SK-N-DZ (cell line): ENCODE measurements around the gene MAN2A2.
"Not testable (repeated sequence)": the region's sequence is repeated elsewhere in the genome, so short reads cannot be mapped to it uniquely, and the experiment has no call there.

Experiments used
- DNase-seq: peaks from one replicate; pipeline ENCODE4 v3.0.0-alpha.2; 2015; ENCODE audit warnings: low spot score

The MAN2A2 gene

DNA sequence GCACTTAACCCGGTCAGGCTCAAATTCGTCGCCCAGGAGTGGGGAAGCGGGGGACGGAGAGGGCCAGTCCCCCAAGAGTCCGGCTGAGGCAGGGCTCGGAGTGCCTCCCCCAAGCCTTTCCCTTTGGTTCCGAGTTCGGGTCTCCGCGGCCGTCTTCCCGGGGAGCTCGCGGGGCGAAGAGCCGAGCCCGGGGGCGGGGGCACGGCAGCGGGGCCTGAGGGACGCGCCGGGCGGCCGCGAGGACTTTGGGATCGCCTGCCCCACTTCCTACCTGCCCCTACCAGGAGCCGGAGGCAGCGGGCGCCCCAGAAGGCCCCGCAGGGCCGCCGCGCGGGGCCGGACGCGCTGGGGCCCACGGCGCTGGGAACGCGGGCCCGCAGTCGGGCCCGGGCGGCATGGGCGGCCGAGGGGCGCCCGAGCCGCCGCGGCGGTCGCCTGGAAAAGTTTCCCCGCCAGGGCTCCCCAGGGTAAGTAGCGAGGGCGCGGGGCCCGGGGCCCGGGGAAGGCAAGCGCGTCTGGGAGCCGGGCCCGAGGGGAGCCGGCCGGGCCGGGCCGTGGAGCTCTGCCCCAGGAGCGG lies 31.9 kb upstream of the MAN2A2 start:
- no peak for DNase-seq

- no peak for DNase-seq
Measured at GRCh38 chr15:90871716-90872485, 31.2 kb upstream of the MAN2A2 start.

DNA sequence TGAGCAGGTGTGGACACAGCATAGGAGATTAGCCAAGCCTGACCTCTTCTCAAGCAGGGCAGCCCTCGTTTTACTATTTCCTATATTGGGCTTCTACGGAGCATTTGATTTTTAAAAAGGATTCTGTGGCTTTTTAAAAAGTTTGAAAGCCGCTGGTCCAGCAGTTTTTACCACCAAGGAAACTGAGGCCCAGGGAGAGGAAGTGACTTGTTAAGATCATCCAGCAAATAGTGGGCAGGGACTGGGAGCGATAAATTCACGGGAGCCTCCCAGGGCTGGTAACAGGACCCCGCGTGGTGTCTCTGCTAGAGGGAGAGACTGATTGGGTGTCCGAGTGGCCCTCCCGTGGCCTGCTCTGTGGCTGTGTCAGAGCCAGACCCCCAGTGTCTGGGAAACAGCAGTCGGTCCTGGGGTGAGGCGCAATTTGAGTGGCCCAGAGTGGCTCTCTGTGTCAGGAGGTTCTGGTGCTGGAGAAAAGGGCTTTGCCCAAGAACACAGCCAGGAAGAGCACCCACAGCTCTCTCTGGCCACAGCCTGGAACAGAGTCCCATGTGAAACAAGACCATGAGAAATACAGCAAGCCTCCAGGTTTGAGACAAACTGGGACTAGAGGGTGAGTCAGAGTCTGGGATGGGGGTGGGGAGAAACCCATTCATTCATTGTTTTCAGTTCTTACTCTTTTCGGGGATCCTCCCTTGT lies 30.5 kb upstream of the MAN2A2 start:
- no peak for DNase-seq

- no peak for DNase-seq
Measured at GRCh38 chr15:90873488-90873997, 29.6 kb upstream of the MAN2A2 start.

DNA sequence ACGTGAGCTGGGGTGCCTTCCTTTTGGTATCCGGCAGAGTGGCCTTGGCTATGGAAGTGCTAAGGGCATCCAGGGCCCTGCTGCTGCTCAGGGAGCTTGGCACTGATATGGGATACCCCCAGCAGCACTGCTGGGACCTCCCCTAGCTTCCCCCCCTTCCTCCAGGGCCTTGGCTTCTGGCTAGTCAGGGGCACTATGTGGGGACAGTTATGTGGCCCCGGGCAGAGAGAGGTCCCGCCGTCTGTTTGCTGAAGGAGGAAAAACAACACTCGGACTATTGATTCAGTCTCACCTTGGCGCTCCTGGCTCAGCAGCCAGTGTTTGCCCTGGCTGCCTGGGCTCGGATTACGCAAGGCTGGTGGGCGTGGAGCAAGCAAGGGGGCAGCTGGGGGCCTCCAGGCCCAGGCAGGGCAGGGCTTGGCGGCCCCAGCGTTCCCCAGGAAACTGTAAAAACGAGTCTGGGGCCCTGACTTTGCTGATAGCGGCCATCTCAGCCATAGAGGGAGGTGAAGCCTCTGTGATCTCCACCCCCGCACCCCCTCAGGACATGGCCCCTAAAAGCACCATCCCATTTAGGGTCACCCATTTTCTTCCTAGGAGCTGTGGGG lies 29.0 kb upstream of the MAN2A2 start:
- no peak for DNase-seq

DNA sequence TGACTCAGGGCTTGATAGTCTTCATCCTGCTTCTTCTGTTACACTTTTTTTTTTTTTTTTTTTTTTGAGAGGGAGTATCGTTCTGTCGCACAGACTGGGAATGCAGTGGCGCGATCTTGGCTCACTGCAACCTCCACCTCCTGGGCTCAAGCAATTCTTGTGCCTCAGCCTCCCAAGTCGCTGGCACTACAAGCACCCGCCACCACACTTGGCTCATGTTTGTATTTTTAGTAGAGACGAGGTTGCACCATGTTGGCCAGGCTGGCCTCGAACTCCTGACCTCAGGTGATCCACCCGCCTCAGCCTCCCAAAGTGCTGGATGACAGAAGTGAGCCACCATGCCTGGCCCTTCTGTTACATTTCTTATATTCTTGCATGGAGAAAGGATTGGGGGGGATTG lies 28.1 kb upstream of the MAN2A2 start:
- DNase-seq = not testable (repeated sequence)

DNA sequence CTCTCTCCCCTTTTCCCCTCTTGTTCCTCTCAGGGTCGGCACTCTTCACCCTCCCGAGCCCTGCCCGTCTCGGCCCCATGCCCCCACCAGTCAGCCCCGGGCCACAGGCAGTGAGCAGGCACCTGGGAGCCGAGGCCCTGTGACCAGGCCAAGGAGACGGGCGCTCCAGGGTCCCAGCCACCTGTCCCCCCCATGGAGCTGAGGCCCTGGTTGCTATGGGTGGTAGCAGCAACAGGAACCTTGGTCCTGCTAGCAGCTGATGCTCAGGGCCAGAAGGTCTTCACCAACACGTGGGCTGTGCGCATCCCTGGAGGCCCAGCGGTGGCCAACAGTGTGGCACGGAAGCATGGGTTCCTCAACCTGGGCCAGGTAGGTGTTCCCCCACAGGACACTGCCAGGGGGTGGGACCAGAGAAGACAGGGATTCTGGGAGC lies 27.5 kb upstream of the MAN2A2 start:
- DNase-seq = no peak

GRCh38 chr15:90876046-90876445 lies 27.1 kb upstream of the MAN2A2 start:
- DNase-seq = no peak

- no peak for DNase-seq
Measured at GRCh38 chr15:90876512-90877170, 26.5 kb upstream of the MAN2A2 start.

DNA sequence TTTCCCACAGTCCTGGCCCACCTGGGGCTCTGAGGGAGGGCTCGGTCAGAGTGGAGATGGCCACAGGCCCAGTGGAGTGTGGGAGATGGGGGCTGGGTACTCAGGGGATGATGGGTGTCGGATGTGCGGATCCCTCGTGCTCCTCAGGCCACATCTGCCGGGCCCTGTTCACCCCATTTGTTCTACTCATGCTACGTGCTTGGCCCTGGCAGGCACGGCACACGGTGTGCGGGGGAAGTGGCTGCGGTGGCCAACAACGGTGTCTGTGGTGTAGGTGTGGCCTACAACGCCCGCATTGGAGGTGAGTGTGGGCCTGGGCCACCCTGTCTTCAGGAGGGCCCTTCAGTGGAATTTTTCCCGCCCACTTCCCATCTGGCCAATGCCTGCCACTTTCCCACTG lies 25.8 kb upstream of the MAN2A2 start:
- no peak for DNase-seq

GRCh38 chr15:90877996-90878395 lies 25.1 kb upstream of the MAN2A2 start:
- no peak for DNase-seq

DNA sequence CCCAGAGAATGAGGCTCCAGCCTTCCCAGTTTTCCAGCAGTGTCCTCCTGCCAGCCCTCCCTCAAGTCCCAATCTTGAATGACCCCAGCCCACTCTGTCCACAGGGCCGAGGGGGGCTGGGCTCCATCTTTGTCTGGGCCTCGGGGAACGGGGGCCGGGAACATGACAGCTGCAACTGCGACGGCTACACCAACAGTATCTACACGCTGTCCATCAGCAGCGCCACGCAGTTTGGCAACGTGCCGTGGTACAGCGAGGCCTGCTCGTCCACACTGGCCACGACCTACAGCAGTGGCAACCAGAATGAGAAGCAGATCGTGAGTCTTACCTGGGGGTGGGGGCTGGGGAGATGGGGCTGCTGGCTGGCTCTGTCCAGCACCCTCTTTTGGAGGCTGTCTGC lies 24.4 kb upstream of the MAN2A2 start:
- no peak for DNase-seq

DNA sequence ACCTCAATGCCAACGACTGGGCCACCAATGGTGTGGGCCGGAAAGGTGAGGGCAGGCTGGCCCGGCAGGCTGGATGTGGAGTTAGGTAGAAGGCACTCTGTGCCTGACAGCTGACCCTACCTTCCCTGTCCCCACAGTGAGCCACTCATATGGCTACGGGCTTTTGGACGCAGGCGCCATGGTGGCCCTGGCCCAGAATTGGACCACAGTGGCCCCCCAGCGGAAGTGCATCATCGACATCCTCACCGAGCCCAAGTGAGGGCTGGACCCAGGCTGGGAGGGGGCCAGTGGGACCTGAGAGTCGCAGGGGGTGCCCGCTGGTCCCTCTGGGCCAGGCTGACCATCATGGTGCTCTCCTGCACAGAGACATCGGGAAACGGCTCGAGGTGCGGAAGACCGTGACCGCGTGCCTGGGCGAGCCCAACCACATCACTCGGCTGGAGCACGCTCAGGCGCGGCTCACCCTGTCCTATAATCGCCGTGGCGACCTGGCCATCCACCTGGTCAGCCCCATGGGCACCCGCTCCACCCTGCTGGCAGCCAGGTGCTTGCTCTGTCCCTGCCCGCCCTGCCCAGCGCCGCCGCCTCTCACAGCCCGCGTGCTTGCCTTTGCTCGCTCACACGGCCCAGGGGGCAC lies 23.3 kb upstream of the MAN2A2 start:
- DNase-seq = no peak

DNA sequence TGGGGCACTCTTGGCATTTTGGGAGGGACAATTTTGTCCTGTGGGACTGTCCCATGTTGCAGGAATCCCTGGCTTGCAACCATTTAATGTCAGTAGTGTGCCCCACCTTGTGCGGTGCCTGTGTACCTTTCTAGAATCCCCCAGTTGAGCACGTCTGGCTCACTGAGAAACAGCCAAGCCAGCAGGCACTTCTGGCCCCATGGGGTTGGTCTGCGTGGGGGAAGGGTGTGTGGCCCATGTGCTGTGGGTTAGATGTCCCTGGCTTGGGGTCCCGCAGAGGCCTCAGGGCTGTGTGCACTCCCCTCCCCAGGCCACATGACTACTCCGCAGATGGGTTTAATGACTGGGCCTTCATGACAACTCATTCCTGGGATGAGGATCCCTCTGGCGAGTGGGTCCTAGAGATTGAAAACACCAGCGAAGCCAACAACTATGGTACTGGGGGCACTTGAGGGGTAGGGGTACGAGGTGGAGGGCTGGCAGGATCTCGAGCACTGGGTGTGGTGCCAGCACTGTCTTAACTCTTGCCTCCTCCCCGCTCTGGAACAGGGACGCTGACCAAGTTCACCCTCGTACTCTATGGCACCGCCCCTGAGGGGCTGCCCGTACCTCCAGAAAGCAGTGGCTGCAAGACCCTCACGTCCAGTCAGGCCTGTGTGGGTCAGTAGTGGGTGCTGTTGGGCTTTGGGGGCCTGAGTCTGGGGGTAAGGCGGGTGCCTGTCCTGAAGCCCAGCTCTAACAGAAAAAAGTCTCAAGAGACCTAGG lies 22.5 kb upstream of the MAN2A2 start:
- no peak for DNase-seq

- DNase-seq = no peak
Measured at GRCh38 chr15:90881181-90881977, 21.7 kb upstream of the MAN2A2 start.

GRCh38 chr15:90881978-90882721 lies 21.0 kb upstream of the MAN2A2 start:
- DNase-seq = no peak

DNA sequence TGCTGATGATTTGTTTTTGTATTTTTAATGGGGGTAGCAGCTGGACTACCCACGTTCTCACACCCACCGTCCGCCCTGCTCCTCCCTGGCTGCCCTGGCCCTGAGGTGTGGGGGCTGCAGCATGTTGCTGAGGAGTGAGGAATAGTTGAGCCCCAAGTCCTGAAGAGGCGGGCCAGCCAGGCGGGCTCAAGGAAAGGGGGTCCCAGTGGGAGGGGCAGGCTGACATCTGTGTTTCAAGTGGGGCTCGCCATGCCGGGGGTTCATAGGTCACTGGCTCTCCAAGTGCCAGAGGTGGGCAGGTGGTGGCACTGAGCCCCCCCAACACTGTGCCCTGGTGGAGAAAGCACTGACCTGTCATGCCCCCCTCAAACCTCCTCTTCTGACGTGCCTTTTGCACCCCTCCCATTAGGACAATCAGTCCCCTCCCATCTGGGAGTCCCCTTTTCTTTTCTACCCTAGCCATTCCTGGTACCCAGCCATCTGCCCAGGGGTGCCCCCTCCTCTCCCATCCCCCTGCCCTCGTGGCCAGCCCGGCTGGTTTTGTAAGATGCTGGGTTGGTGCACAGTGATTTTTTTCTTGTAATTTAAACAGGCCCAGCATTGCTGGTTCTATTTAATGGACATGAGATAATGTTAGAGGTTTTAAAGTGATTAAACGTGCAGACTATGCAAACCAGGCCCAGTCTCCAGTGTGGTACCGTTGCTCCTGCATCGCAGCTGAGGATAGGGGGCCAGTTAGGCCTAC lies 20.1 kb upstream of the MAN2A2 start:
- no peak for DNase-seq

DNA sequence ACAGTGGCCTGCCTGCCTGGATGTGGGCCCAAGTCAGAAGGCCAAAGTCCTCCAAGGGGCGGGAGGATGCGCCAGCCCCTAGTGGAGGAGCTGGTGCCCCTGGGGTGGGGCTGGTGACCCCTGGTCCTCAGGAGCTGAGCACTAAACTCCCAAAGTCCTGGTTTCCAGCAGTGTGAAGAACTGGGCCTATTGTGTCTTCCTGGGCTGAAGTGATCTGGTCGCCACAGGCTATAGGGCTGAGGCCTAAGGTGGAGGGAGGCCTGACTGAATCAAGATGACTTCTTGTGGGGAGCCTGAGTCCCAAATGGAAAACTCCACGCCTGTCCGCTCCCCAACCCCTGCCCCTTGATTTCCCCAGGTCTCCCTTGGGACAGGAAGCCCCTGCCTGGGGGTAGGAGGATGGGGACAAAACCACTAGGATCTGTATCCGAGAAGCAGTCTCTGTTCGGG lies 19.6 kb upstream of the MAN2A2 start:
- DNase-seq = no peak
